ENCODE measurements around the gene RAD51AP1. TPM values are rescaled to one million over a fixed set of nuclear protein-coding genes. Genes with fewer than 3 reads are reported as not detected.
A peak's percentile ranks its signal among the peaks of the same experiment; 100 is the strongest.

Gene RAD51AP1
- total and polyA plus RNA-seq, 9 donors = 0.53 to 3.4 (median 1.6) TPM

GRCh38 chr12:4557586-4557985 lies 18.9 kb downstream of the RAD51AP1 start:
- intact Hi-C loops (cut with DNase I) = no loop called here
- DNase-seq = no peak
- Histone ChIP-seq H3K4me1 (ENCODE audit: insufficient read depth) (peaks cover 2% of the 10 kb centered on the region), H3K9me3 (no peaks in the 10 kb centered on the region), H3K27ac (no peak overlapping the region), H3K4me3 (no peak overlapping the region), H3K27me3 (no peaks in the 10 kb centered on the region), H3K36me3 (no peaks in the 10 kb centered on the region)
- 84 to 88% (median 85%) methylated on average over 5 of the region's 5 CpGs for WGBS, 3 donors
- TF ChIP-seq EP300 (IDR thresholded peaks at IDR 0.05) (no peak), POLR2A (IDR thresholded peaks at IDR 0.05) (no peak), CTCF (IDR thresholded peaks at IDR 0.05) (no peak)

DNA sequence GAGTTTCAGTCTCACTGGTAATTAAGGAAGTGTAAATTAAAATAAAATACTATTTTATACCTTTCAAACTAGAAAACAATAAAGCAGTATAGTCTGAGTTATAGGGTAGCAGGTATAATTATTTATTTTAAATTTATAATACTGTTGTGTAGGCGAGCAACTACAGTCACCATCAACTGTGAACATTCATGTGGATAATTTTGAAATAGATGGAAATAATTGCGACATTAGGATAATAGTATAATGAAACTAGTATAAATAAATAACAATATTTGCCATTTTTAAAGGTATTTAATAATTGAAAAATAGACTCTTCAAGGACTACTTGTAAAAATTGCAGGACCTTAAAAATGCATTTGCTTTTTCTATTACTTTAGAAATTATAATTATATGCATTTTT lies 19.5 kb downstream of the RAD51AP1 start:
- Histone ChIP-seq H3K27ac (no peak overlapping the region), H3K4me3 (no peak overlapping the region), H3K9me3 (no peaks in the 10 kb centered on the region), H3K36me3 (no peaks in the 10 kb centered on the region), H3K27me3 (no peaks in the 10 kb centered on the region), H3K4me1 (ENCODE audit: insufficient read depth) (peaks cover 2% of the 10 kb centered on the region)
- intact Hi-C loops (cut with DNase I) = no loop called here
- 95 to 99% (median 98%) methylated on average over 2 of the region's 2 CpGs for WGBS, 3 donors
- no peak for TF ChIP-seq POLR2A (IDR thresholded peaks at IDR 0.05)
- no peak for TF ChIP-seq EP300 (IDR thresholded peaks at IDR 0.05)
- TF ChIP-seq CTCF (IDR thresholded peaks at IDR 0.05) = no peak
- DNase-seq = no peak

DNA sequence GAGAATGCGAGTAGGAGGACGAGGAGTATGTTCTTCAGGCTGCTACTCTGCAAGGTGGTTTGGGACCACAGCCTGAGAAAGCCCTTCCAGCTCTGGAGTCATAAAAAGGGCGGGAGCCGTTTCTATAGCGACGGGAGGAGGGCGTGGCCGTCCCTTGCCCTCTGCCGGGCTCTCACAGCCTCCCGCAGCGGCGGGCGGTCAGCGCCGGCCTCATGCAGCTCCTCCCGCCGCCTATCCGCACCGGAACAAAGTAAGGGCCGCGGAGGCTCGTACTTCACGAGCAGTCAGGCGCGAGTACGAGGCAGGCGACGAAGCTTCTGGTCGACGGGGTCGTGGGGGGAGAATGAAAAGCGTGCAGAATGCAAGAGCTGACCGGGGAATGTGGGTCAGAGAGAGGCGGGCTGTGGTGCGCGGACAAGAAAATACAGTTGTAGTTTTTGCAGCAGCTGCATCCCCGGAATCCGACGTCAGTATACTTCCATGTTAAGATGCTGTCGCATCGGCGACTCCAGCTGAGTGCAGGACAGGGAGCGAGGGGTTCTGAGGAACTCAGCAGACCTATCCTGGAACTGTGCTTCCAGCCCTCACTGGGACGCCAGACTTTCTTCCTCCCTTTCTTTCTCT lies 23.5 kb downstream of the RAD51AP1 start, which contains the start of gene DYRK4:
DYRK4 (plus strand) TSS at position 175 of the 624 bp plus-strand sequence; CDS start at position 213, 38 bp downstream.
- peak within 1 kb of the TSS; percentile 27 for H3K4me3 ChIP-seq
- no peak for TF ChIP-seq EP300 (IDR thresholded peaks at IDR 0.05)
- TF ChIP-seq POLR2A (IDR thresholded peaks at IDR 0.05) = no peak
- no peak for TF ChIP-seq CTCF (IDR thresholded peaks at IDR 0.05)

GRCh38 chr12:4563336-4563735 lies 24.6 kb downstream of the RAD51AP1 start:
- H3K9me3 ChIP-seq = no peaks in the 10 kb centered on the region
- peaks cover 2% of the 10 kb centered on the region for H3K4me1 ChIP-seq (ENCODE audit: insufficient read depth)
- no peak for DNase-seq
- no peak overlapping the region for H3K4me3 ChIP-seq
- intact Hi-C loops (cut with DNase I) = no loop called here
- H3K27ac ChIP-seq = no peak overlapping the region
- H3K36me3 ChIP-seq = no peaks in the 10 kb centered on the region
- H3K27me3 ChIP-seq = no peaks in the 10 kb centered on the region
- TF ChIP-seq CTCF (IDR thresholded peaks at IDR 0.05) (no peak), EP300 (IDR thresholded peaks at IDR 0.05) (no peak), POLR2A (IDR thresholded peaks at IDR 0.05) (no peak)
- WGBS, 3 donors = 86 to 90% (median 88%) methylated on average over 3 of the region's 3 CpGs

More for the DNA sequence above, 23.5 kb downstream of the RAD51AP1 start, which contains the start of gene DYRK4:
- Histone ChIP-seq H3K9me3 (no peaks in the 10 kb centered on the region), H3K4me1 (ENCODE audit: insufficient read depth) (peaks cover 2% of the 10 kb centered on the region), H3K36me3 (no peaks in the 10 kb centered on the region), H3K27ac (no peak within 1 kb of the TSS), H3K27me3 (no peaks in the 10 kb centered on the region)
- DNase-seq = peak; percentile 68 to 86 (median 84)
- 2 to 5% (median 4%) methylated on average over 44 of the region's 44 CpGs for WGBS, 3 donors
- intact Hi-C loops (cut with DNase I) = no loop called here

Data from ovary (tissue), 9 donors.